HG02642 (cell line): ENCODE data around the gene ATP13A1.
A peak's percentile ranks its signal among the peaks of the same experiment; 100 is the strongest.
"Not testable (repeated sequence)": the region's sequence is repeated elsewhere in the genome, so short reads cannot be mapped to it uniquely, and the experiment has no call there.

Experiments
- ATAC-seq: cut with Tn5 transposase; IDR thresholded peaks from one replicate; pipeline ENCODE4 v1.9.1; 2021; ENCODE audit warnings: mild to moderate bottlenecking; ENCODE audit not compliant: unreplicated experiment, poor library complexity

The ATP13A1 gene

DNA sequence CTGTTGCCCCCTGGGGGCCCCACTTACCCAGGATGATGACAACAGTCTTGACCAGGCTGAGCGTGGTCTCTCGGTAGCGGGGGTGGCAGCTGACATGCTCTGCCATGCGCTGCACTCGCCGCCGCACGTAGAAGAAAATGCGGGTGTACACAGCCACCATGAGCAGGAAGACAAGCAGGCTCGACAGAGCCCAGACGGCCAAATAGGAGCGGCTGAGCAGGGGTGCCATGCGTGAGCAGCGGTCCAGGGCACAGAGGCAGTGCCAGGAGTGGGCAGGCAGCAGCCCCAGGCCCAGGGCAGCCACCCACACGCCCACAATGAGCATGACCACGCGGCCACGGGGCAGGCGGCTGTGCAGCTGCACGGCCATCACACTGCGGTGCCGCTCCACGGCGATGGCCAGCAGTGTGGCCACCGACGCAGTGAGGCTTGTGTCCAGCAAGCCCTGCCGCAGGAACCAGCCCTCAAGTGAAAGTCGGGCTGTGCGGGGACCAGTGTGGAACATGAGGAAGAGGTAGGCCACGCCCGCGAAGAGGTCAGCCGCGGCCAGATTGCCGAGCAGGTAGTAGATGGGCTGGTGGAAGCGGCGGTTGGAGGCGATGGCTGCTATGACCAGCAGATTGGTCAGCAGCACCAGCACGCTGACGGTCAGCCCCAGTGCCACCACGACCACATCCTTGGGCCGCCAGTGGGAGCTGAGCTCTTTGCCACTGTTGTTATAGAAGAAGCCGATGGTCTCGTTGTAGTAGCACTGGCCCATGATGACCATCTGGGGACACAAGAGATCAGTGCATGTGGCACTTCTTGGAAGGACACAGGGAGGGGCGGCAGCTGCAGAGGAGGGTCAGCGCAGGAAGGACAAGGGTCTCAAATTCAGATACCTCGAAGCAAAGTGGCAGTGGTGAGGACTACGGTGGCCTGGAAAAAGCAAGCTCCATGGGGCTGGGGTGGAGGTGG lies 36.7 kb downstream of the ATP13A1 start:
- ATAC-seq, result no peak

DNA sequence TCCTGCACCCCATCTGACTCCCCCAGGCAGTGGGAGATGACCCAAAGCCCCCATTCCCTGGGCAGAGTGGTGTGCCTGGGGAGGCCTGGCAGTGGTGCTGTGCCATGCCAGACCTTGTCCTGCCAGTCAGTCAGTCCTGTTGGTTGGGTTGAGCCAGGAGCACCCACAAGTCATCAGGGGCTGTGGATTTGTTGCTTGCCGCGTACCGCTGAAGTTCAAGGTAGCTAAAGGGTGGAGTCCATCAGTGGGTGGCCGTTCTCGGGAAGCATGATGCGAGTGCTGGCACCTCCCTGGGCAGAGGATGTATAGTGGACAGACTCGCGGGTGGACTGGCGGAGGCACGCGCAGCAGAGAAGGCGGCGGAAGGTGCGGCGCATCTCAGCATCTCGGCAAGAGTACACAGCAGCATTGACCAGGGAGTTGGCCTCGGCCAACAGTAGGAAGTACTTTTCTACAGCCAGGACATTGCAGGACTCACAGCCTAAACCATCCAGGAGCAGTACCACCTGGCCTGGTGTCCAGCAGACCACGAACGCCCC lies 39.4 kb downstream of the ATP13A1 start:
- no peak for ATAC-seq

DNA sequence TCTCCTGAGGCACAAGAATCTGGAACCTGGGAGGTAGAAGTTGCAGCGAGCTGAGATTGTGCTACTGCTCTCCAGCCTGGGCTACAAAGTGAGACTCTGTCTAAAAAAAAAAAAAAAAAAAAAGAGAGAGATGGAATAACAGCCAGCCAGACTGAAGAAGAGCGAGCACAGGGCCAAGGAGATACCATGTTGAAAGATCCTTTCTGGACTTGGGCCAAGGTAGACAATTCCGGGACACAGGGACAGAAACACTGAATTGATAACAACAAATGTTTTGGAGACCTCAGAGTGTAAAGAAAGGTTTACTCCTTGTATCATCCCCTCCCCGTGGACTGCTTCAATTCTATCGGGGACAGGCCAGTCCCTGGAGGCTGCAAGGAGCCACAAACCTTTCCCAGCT lies 40.1 kb downstream of the ATP13A1 start:
- ATAC-seq, result no peak

GRCh38 chr19:19619849-19620210 lies 43.6 kb downstream of the ATP13A1 start:
- ATAC-seq, result no peak

GRCh38 chr19:19619181-19619848 lies 44.2 kb downstream of the ATP13A1 start:
- ATAC-seq, result no peak

DNA sequence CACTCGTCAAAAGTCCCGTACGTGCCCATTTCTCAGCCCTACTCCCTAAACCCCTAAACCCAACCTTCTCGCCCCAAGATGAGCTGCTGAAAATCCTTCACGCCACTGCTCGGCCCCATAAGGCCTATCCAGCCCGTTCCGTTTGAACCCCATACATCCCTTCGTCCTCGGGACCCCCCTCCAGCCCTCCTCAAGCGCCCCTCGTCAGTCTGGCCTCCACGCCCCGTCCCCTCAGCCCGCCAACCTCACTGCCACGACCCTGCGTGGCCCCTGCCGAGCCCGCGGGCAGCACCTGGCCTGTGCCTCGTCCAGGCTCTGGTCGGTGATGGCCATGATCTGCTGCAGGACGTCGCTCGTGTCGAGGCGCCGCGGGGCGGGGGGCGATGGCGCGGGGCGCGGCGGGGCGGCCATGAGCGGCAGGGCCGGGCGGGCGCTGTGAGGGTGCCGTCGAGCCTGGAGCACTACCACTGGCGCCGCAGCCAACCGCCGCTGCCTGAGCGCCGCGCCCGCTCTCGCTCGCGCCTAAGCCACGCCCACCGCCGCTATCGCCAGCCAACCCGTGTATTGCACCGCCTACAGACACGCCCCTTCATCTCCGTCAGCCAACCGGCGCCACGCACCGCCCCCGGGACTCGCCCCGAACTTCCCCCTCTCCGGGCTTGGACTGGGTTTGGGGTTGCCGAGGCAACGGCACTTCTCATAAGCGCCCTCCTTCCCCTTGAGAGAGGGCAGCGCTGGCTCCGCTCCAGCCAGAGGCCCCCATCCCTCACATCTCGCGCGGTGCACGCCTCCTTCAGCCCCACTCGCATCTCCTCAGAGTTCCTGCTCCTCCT lies 45.0 kb downstream of the ATP13A1 start, which contains the start of gene PBX4:
TSS of gene PBX4 (minus strand) at position 469 of the 833 bp plus-strand sequence. CDS start at position 411, 58 bp downstream.
- peak; percentile 97 for ATAC-seq

GRCh38 chr19:19615086-19615485 lies 48.4 kb downstream of the ATP13A1 start:
- no peak for ATAC-seq

DNA sequence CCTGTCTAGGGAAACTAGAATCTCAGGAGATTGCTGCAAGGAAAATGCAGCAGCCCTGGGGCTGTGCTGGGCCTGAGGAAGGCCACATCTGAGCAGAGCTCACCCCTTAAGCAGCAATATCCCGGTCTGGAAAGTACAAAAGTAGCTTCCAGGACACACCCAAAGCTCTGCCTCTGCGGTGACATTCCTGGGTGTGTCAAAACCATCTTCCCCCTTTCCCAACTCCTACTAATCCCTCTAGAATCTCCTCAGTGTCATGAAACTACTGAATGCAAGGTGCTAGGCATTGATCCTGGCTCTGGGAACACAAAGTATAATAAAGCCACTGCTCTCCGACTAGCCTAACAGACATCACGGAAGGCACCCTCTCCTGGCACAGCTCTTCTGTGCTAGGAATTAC lies 50.0 kb downstream of the ATP13A1 start:
- no peak for ATAC-seq

DNA sequence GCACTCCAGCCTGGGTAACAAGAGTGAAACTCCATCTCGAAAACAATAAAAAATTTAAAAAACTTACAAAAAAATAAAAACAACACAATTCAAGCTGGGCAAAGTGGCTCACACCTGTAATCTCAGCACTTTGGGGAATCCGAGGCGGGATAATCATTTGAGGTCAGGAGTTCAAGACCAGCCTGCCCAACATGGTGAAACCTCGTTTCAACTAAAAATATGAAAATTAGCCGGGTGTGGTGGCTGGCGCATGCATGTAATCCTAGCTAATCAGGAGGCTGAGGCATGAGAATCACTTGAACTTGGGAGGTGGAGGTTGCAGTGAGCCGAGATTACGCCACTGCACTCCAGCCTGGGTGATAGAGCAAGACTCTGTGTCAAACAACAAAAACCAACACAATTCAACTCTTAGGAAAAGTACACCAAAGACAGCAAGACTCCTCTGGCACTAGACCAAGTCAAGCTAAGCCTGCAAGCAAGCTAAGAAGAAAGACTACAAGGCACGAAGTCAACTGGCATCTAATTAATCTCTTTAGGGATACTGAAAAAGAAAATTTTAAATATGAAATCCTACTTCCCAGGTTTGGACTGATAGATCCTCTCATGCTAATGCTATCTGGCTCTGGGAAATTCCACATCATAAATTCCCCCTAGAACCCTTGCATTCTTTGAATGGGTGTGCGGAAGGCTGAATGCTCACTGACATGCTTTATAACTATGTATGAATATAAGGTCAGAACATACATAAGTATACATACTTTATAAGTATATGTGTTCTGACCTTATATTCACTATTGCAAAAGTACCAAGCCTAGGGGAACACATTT lies 52.9 kb downstream of the ATP13A1 start:
- ATAC-seq, result no peak

DNA sequence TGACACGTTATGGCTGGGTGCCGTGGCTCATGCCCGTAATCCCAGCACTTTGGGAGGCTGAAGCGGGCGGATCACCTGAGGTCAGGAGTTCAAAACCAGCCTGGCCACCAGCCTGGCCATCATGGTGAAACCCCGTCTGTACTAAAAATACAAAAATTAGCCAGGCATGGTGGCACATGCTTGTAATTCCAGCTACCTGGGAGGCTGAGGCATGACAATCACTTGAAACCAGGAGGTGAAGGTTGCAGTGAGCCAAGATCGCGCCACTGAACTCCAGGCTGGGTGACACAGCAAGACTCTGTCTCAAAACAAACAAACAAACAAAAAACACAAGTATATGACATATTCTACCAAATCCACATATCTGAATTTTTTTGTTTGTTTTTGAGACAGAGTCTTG lies 56.8 kb downstream of the ATP13A1 start:
- not testable (repeated sequence) for ATAC-seq

DNA sequence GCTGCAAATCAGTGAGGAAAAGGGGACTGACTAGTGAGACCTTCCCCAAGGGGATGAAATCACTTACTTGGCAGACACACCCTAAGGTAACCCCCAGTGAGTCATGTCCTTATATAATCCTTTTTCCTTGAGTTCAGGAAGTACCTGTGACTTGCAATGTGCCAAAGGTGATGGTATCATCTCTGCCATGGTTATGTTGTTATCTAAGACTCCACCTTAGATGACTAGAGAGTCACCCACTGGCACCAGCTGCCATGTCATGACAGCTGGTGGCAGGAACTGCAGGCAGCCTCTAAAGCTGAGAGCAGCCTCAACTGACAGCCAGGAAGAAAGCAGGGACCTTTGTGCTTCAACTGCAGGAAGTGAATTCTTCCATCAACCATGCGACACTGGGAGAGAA lies 57.5 kb downstream of the ATP13A1 start:
- no peak for ATAC-seq

- no peak for ATAC-seq
These were observed 60.7 kb downstream of the ATP13A1 start for GRCh38 chr19:19602713-19603324.

- ATAC-seq, result no peak
These were observed 61.3 kb downstream of the ATP13A1 start for GRCh38 chr19:19602136-19602712.

- no peak for ATAC-seq
These were observed 62.6 kb downstream of the ATP13A1 start for GRCh38 chr19:19600793-19601330.

- ATAC-seq, result peak; percentile 40
These were observed 64.6 kb downstream of the ATP13A1 start for GRCh38 chr19:19598728-19599451.

DNA sequence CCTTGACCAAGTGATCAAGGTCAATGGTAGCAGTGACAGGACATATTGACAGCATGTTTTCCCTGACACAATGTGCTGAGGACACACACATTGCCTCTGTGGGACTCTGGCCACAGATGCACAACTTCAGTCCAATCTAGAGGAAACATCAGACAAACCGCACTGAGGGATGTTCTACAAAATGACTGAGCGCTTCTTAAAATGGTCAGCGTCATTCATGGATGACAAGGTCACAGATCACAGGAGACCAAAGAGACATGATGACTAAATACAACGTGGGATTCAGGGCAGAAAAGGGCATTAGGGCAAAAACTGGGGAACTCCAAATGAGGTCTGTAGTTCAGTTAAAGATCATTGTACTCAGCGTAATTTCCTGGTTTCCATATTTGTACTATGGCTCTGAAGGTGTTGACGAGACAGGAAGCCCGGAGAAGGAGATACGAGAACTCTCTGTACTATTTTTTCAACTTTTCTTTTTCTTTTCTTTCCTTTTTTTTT lies 65.6 kb downstream of the ATP13A1 start:
- ATAC-seq, result peak; percentile 67
